Activated gamma-delta T cell (primary cell): Measurements from ENCODE around the gene TTC24.
"Not testable (repeated sequence)": the region's sequence is repeated elsewhere in the genome, so short reads cannot be mapped to it uniquely, and the experiment has no call there.

Source experiments
- DNase-seq: peaks from one replicate; lab custom pipeline; 2025; lab: John Stamatoyannopoulos, UW

Gene TTC24

DNA sequence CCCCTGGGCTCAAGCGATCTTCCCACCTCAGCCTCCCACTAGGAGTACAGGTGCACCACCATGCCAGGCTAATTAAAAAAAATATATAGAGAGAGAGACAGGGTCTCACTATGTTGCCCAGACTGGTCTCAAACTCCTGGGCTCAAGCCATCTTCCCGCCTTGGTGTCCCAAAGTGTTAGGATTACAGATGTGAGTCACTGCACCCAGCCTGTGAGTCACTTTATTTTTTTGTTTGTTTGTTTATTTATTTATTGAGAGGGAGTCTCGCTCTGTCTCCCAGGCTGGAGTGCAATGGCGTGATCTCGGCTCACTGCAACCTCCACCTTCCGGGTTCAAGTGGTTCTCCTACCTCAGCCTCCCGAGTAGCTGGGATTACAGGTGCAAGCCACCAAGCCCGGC is 8.4 kb downstream of the TTC24 start:
- DNase-seq = not testable (repeated sequence)

GRCh38 chr1:156589546-156589945 is 10.0 kb downstream of the TTC24 start:
- no peak for DNase-seq

GRCh38 chr1:156590326-156591180 is 11.0 kb downstream of the TTC24 start:
- DNase-seq = no peak

DNA sequence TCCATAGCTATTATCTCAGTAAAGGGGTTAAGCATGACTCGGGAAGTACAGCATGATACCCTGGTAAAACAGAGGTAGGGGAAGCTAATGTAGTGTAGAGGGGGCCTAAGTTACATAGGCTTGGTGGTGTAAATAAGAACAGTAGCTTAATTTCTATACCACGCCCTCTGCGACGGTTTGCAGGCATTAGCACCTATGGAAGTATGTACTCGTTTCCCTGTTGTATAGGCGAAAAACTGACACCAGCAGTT is 11.6 kb downstream of the TTC24 start:
- DNase-seq = no peak

GRCh38 chr1:156591432-156592157 is 12.1 kb downstream of the TTC24 start, which contains the start of gene NAXE:
Gene NAXE, plus strand, starts transcription at chr1:156591776. Its CDS starts 29 bp downstream, at chr1:156591805.
- peak; percentile 56 for DNase-seq

DNA sequence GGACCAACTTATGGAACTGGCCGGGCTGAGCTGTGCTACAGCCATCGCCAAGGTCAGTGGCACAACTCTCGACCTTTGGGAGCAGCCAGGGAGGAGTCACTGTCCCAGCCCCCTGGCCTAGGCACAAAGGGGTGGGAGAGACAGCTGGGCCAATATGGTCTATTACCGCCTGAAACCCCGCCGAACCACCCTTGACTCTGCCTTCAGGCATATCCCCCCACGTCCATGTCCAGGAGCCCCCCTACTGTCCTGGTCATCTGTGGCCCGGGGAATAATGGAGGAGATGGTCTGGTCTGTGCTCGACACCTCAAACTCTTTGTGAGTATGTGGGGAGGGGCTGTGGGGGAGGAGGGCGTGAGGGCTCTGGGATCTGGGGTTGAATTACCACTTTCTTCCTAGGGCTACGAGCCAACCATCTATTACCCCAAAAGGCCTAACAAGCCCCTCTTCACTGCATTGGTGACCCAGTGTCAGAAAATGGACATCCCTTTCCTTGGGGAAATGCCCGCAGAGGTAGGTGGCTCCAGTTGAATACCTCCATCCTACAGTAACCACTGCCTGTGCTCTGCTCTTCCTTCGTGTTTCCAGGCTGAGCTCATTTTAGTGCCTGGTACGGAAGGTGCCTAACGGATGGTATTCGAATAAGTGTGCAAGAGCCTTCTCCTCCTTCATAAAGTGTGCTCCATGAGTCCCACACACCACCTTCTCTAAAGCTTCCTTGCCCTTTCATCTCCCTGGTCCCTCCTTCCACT is 12.8 kb downstream of the TTC24 start:
- no peak for DNase-seq

- no peak for DNase-seq
Observed at GRCh38 chr1:156592910-156593660, 13.6 kb downstream of the TTC24 start.

DNA sequence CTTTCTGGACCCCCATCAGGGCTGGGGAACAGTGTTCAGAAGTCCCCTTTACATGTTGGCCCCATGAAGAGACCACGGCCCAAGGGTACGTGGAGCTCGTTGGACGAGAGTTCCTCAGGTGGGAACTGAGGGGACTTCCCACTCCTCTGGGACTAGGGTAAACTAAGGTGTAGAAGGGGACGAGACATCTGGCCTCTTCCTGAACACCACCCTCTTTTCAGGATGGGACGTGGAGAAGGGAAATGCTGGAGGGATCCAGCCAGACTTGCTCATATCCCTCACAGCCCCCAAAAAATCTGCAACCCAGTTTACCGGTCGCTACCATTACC is 14.1 kb downstream of the TTC24 start:
- DNase-seq = no peak

GRCh38 chr1:156594190-156594589 is 14.7 kb downstream of the TTC24 start:
- no peak for DNase-seq

DNA sequence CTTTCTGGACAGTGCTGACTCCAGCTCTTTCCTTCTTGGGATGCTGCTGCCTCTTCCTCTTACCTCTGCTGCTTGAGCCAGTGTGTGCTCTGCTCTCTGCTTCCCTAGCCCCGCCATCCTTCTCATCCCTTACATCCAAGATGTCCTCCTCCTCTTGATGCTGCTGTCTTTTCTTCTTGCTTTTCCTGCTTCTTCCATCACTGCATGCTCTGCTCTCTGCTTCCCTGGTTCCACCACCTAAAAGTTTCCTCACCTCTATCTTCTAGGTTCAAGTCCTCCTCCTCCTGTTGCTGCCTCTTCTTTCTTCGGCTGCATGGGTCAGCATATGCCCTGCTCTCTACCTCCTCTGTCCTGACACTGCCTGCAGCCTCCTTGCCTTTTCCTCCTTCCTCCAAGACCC is 15.5 kb downstream of the TTC24 start:
- DNase-seq = no peak

- no peak for DNase-seq
Observed at GRCh38 chr1:156596426-156596825, 16.9 kb downstream of the TTC24 start.

GRCh38 chr1:156598125-156598524 is 18.6 kb downstream of the TTC24 start:
- DNase-seq = no peak

GRCh38 chr1:156598731-156599432 is 19.4 kb downstream of the TTC24 start:
- DNase-seq = no peak

DNA sequence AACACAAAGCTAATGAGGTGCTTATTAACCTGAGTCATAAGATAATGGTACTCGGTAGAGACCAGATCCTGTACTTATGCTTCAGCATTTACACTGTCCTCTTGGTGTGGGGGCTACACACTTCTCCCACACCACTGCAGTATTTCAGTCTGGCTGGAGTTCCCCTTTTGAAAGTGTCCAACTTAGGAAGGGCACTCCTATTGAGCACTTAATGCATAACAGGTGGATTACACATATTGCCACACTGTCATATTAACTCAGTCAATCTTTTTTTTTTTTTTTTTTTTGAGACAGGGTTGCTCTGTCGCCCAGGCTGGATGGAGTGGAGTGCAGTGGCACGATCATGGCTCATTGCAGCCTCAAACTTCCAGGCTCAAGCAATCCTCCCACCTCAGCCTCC is 20.3 kb downstream of the TTC24 start:
- no peak for DNase-seq

DNA sequence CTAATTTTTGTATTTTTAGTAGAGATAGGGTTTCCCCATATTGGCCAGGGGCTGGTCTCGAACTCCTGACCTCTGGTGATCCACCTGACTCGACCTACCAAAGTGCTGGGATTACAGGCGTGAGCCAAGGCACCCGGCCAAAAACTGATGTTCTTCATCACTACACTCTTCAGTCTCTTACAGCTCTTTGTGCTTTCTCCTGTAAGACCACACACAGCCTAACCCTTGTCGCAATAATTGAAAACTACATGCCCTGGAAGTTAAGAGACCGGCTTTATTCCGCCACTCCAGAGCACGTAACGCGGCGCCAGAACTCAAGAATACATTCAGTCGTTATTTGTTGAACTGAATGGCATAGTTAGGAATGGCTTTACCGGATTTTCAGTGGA is 21.2 kb downstream of the TTC24 start:
- DNase-seq = no peak

GRCh38 chr1:156601122-156601830 is 21.8 kb downstream of the TTC24 start, which contains the start of gene GPATCH4:
Gene GPATCH4, minus strand, starts transcription at chr1:156601479.
- DNase-seq = no peak

GRCh38 chr1:156601892-156602291 is 22.4 kb downstream of the TTC24 start:
- no peak for DNase-seq

GRCh38 chr1:156602557-156602993 is 23.1 kb downstream of the TTC24 start:
- DNase-seq = no peak

DNA sequence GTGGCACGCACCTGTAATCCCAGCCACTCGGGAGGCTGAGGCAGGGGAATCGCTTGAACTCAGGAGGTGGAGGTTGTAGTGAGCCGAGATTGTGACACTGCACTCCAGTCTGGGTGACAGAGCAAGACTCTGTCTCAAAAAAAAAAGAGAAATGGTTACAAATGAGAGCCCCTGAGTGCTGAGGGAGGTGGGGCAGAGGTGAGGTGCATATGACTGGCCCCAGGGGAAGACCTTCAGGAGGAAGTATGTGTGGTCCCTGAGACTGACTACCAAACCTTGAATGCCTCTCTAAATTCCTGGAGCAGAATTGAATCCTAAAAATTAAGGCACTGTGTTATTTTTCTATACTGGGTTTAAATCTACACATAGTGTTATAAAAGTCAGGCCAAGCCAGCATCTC is 27.8 kb downstream of the TTC24 start:
- DNase-seq = not testable (repeated sequence)

- no peak for DNase-seq
Observed at GRCh38 chr1:156608036-156608674, 28.6 kb downstream of the TTC24 start.
